ENCODE data around the gene AHCY. TPM values are rescaled to one million over a fixed set of nuclear protein-coding genes. Genes with fewer than 3 reads are reported as not detected.
A peak's percentile ranks its signal among the peaks of the same experiment; 100 is the strongest.

The AHCY gene
- total and polyA plus RNA-seq, 2 of the 4 experiments (the other 2 are of a cell fraction) = 138 to 210 TPM

DNA sequence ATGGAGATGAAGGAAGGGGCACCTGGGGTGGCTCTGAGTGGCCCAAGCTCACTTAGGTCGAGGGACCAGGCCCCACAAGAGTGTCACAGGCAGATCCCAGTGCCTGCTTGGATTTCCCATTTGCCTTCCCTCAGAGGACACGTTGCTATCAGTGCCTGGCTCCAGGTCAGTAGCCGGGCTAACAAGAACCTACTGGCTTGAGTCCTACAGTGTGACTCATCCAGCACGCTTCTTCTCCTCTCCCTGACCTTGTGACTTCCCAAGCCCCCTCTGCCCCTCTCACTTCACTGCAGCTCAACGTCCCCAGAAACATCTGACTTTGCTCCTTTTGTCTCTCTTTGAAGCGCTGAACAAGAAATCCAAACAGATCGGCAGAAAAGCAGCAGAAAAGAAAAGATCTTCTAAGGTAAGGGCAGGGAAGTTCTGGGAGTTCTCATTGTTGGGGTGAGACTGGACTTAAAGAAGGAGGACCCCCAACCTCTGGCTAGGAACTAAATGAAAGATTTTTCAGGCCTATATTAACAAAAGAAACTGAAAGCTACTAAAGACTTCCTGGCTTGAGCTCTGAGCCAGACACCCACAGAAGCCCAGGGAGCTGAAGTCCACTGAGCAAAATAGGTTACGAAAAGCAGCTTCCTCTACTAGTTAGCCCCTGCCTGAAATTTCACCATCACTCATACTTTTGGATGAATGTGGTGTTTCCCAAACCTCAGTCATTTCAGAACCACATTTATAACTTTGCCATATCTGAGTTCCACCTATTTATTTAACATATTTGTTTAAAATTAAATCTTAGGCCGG, 40.5 kb downstream of the AHCY start:
- POLR2A ChIA-PET (ENCODE audit: unreplicated experiment) = no interaction called here
- in situ Hi-C loops (cut with MboI; ENCODE audit: low sequenced_read_pairs) = no loop called here
- peak overlapping the region; percentile 44; the same call in 1 of the 2 replicates for H3K23ac ChIP-seq (ENCODE audit: low read depth, low read length)
- peak overlapping the region; percentile 78 for H2AFZ ChIP-seq (replicated peaks; ENCODE audit: low read length, poor library complexity)
- DNase-seq = peak; percentile 59
- H3K56ac ChIP-seq (ENCODE audit: extremely low read depth, insufficient read depth, low read length) = no peak overlapping the region
- peak overlapping the region; percentile 57; the same call in 1 of the 2 replicates for H3K14ac ChIP-seq (replicated peaks; ENCODE audit: low read depth, low read length)
- peak overlapping the region; percentile 81 for H2AK9ac ChIP-seq (replicated peaks; ENCODE audit: low read depth, low read length, poor library complexity)
- peak overlapping the region; percentile 7; the same call in 1 of the 2 replicates for H2AK5ac ChIP-seq (ENCODE audit: low read depth, low read length)
- dilution Hi-C loops (cut with HindIII; ENCODE audit: low sequenced_read_pairs, unreplicated experiment) = no loop called here
- TF ChIP-seq BHLHE40 (IDR thresholded peaks at IDR 0.05; ENCODE audit: low read depth, low read length) = peak; percentile 10; the same call in 1 of the 2 replicates
- TF ChIP-seq FOS (IDR thresholded peaks at IDR 0.05; ENCODE audit: low read depth, low read length) = peak; percentile 33; the same call in 1 of the 2 replicates
- TF ChIP-seq MXI1 (IDR thresholded peaks at IDR 0.05; ENCODE audit: borderline replicate concordance, low read depth, low read length) = no peak
- no peaks in the 10 kb centered on the region for H3K79me1 ChIP-seq (ENCODE audit: low read depth in 1 of 2, low read length in 2 of 2)
- BruUV-seq (replicated peaks) = no TSS peak
- H4K5ac ChIP-seq (ENCODE audit: low read depth, low read length) = peak overlapping the region; percentile 82
- peak overlapping the region; percentile 23; the same call in 1 of the 2 replicates for H3K4ac ChIP-seq (ENCODE audit: low read depth, low read length)
- H3K9ac ChIP-seq (ENCODE audit: low read depth, low read length) = peak overlapping the region; percentile 37
- peaks cover 8% of the 10 kb centered on the region; the same call in 1 of the 2 replicates for H3K9me1 ChIP-seq (ENCODE audit: insufficient read depth, low read length)
- H4K8ac ChIP-seq (ENCODE audit: low read depth in 2 of 2, low read length in 2 of 2) = peak overlapping the region in 1 of 2 experiments; percentile 64; a peak in 2 of 4 replicates
- WGBS, 2 experiments (ENCODE audit: extremely low coverage in 2 of 2, insufficient read length in 1 of 2) = 10% methylated on average over 3 of the region's 9 CpGs; no CpG with 5 or more reads in 1 of the 2 experiments
- H2BK15ac ChIP-seq (ENCODE audit: low read depth, low read length) = peak overlapping the region; percentile 24; the same call in 1 of the 3 replicates
- no peaks in the 10 kb centered on the region for H4K20me1 ChIP-seq (ENCODE audit: insufficient read depth, low read length)
- H4K91ac ChIP-seq (ENCODE audit: insufficient read depth, low read depth, low read length) = no peak overlapping the region
- no peaks in the 10 kb centered on the region for H3K9me3 ChIP-seq (ENCODE audit: control insufficient read depth, insufficient read depth, low read length)
- H2BK20ac ChIP-seq (ENCODE audit: low read depth, low read length) = no peak overlapping the region
- peak overlapping the region; percentile 15; the same call in 1 of the 2 replicates for H2BK120ac ChIP-seq (ENCODE audit: low read depth, low read length)
- CTCF ChIA-PET = no interaction called here
- peak overlapping the region; percentile 83 for H3K4me2 ChIP-seq (ENCODE audit: low read depth, low read length)
- no peaks in the 10 kb centered on the region for H3K36me3 ChIP-seq (ENCODE audit: control insufficient read depth, insufficient read depth, low read length)
- H3K4me3 ChIP-seq (ENCODE audit: insufficient read depth, low read depth, low read length) = peak overlapping the region; percentile 1; the same call in 1 of the 2 replicates
- ATAC-seq (ENCODE audit: low read depth) = peak; percentile 66
- intact Hi-C loops (cut with micrococcal nuclease) = no loop called here
- no peaks in the 10 kb centered on the region for H3K27me3 ChIP-seq (ENCODE audit: control insufficient read depth, insufficient read depth, low read length)
- peaks cover 14% of the 10 kb centered on the region for H3K4me1 ChIP-seq (ENCODE audit: control insufficient read depth, insufficient read depth, low read length)
- H2BK5ac ChIP-seq (ENCODE audit: low read depth, low read length, poor library complexity, severe bottlenecking) = peak overlapping the region; percentile 18
- peak overlapping the region; percentile 50; the same call in 1 of the 2 replicates for H3K27ac ChIP-seq (ENCODE audit: insufficient read depth, low read length)
- peak overlapping the region; percentile 76 for H3K18ac ChIP-seq (ENCODE audit: low read depth, low read length)

Measured in IMR-90 (cell line).